ENCODE measurements around the gene EXPH5.
"Not testable (repeated sequence)": the region's sequence is repeated elsewhere in the genome, so short reads cannot be mapped to it uniquely, and the experiment has no call there.

The EXPH5 gene

GRCh38 chr11:108586600-108586999 is 7.0 kb downstream of the EXPH5 start:
- H3K18ac ChIP-seq (ENCODE audit: low read depth in 1 of 2, low read length in 2 of 2), result no peak overlapping the region
- no peak overlapping the region for H3K14ac ChIP-seq (ENCODE audit: low read length in 2 of 2)
- H2BK15ac ChIP-seq (ENCODE audit: low read depth, poor library complexity, severe bottlenecking), result no peak overlapping the region
- no peak overlapping the region for H4K91ac ChIP-seq (ENCODE audit: low read length)
- H3K9ac ChIP-seq (ENCODE audit: low read length), result no peak overlapping the region
- no peak overlapping the region for H3K4ac ChIP-seq (ENCODE audit: low read depth in 1 of 2, low read length in 2 of 2)
- no peaks in the 10 kb centered on the region for H3K79me1 ChIP-seq (replicated peaks; ENCODE audit: low read length, poor library complexity, severe bottlenecking)
- no peak overlapping the region for H2BK12ac ChIP-seq (ENCODE audit: low read length in 2 of 2)
- H3K4me2 ChIP-seq (ENCODE audit: low read length, poor library complexity, severe bottlenecking), result no peak overlapping the region
- DNase-seq, result no peak
- no peak overlapping the region for H3K23ac ChIP-seq (ENCODE audit: low read length in 2 of 2)
- no peak overlapping the region for H2AK5ac ChIP-seq (ENCODE audit: low read length, severe bottlenecking)
- no peaks in the 10 kb centered on the region for H3K9me3 ChIP-seq (ENCODE audit: control insufficient read depth, low read length)
- H2BK5ac ChIP-seq (ENCODE audit: low read depth, low read length, poor library complexity, severe bottlenecking), result no peak overlapping the region
- no peaks in the 10 kb centered on the region for H3K4me1 ChIP-seq (ENCODE audit: control insufficient read depth, insufficient read depth, low read depth, low read length)
- no peak overlapping the region for H3K4me3 ChIP-seq (ENCODE audit: insufficient read depth in 1 of 2, low read depth in 1 of 2, low read length in 2 of 2)
- no peak overlapping the region for H2BK120ac ChIP-seq (ENCODE audit: low read depth, low read length)
- no peak overlapping the region for H2AFZ ChIP-seq (ENCODE audit: low read depth, low read length)
- no peaks in the 10 kb centered on the region for H3K36me3 ChIP-seq (ENCODE audit: control insufficient read depth in 1 of 2, insufficient read depth in 2 of 2, low read depth in 1 of 2, low read length in 2 of 2)
- peaks cover 0 to 9% of the 10 kb centered on the region in 2 experiments for H3K27me3 ChIP-seq (ENCODE audit: control insufficient read depth in 1 of 2, insufficient read depth in 1 of 2, low read length in 2 of 2)
- no peak overlapping the region for H4K8ac ChIP-seq (ENCODE audit: low read length)
- WGBS, result 41% methylated on average over 3 of the region's 3 CpGs
- no peak overlapping the region for H3K27ac ChIP-seq (ENCODE audit: low read length, poor library complexity, severe bottlenecking)

GRCh38 chr11:108586185-108586584 is 7.4 kb downstream of the EXPH5 start:
- not testable (repeated sequence) for H3K9ac ChIP-seq (ENCODE audit: low read length); H3K14ac ChIP-seq (ENCODE audit: low read length in 2 of 2); H2AK5ac ChIP-seq (ENCODE audit: low read length, severe bottlenecking); H3K18ac ChIP-seq (ENCODE audit: low read depth in 1 of 2, low read length in 2 of 2); DNase-seq; H3K4me2 ChIP-seq (ENCODE audit: low read length, poor library complexity, severe bottlenecking); H2AFZ ChIP-seq (ENCODE audit: low read depth, low read length); H3K9me3 ChIP-seq (ENCODE audit: control insufficient read depth, low read length); H3K27me3 ChIP-seq (ENCODE audit: control insufficient read depth in 1 of 2, insufficient read depth in 1 of 2, low read length in 2 of 2); H3K4me3 ChIP-seq (ENCODE audit: insufficient read depth in 1 of 2, low read depth in 1 of 2, low read length in 2 of 2); H4K91ac ChIP-seq (ENCODE audit: low read length); H2BK5ac ChIP-seq (ENCODE audit: low read depth, low read length, poor library complexity, severe bottlenecking); H2BK15ac ChIP-seq (ENCODE audit: low read depth, poor library complexity, severe bottlenecking); H4K8ac ChIP-seq (ENCODE audit: low read length); H3K27ac ChIP-seq (ENCODE audit: low read length, poor library complexity, severe bottlenecking); H2BK120ac ChIP-seq (ENCODE audit: low read depth, low read length); H3K4ac ChIP-seq (ENCODE audit: low read depth in 1 of 2, low read length in 2 of 2); H3K4me1 ChIP-seq (ENCODE audit: control insufficient read depth, insufficient read depth, low read depth, low read length); H2BK12ac ChIP-seq (ENCODE audit: low read length in 2 of 2); H3K23ac ChIP-seq (ENCODE audit: low read length in 2 of 2); H3K79me1 ChIP-seq (replicated peaks; ENCODE audit: low read length, poor library complexity, severe bottlenecking); H3K36me3 ChIP-seq (ENCODE audit: control insufficient read depth in 1 of 2, insufficient read depth in 2 of 2, low read depth in 1 of 2, low read length in 2 of 2)
- 92% methylated on average over 3 of the region's 4 CpGs for whole genome bisulfite sequencing

- H4K91ac ChIP-seq (ENCODE audit: low read length), result no peak overlapping the region
- no peaks in the 10 kb centered on the region for H3K36me3 ChIP-seq (ENCODE audit: control insufficient read depth in 1 of 2, insufficient read depth in 2 of 2, low read depth in 1 of 2, low read length in 2 of 2)
- H2BK12ac ChIP-seq (ENCODE audit: low read length in 2 of 2), result no peak overlapping the region
- no peaks in the 10 kb centered on the region for H3K79me1 ChIP-seq (replicated peaks; ENCODE audit: low read length, poor library complexity, severe bottlenecking)
- no peak overlapping the region for H2BK120ac ChIP-seq (ENCODE audit: low read depth, low read length)
- H3K27me3 ChIP-seq (ENCODE audit: control insufficient read depth in 1 of 2, insufficient read depth in 1 of 2, low read length in 2 of 2), result peaks cover 0 to under 1% of the 10 kb centered on the region in 2 experiments
- no peak overlapping the region for H4K8ac ChIP-seq (ENCODE audit: low read length)
- no peak overlapping the region for H2AK5ac ChIP-seq (ENCODE audit: low read length, severe bottlenecking)
- H3K9me3 ChIP-seq (ENCODE audit: control insufficient read depth, low read length), result no peaks in the 10 kb centered on the region
- no peak overlapping the region for H3K14ac ChIP-seq (ENCODE audit: low read length in 2 of 2)
- no peaks in the 10 kb centered on the region for H3K4me1 ChIP-seq (ENCODE audit: control insufficient read depth, insufficient read depth, low read depth, low read length)
- no peak overlapping the region for H3K23ac ChIP-seq (ENCODE audit: low read length in 2 of 2)
- no peak overlapping the region for H3K9ac ChIP-seq (ENCODE audit: low read length)
- H3K4ac ChIP-seq (ENCODE audit: low read depth in 1 of 2, low read length in 2 of 2), result no peak overlapping the region
- no peak overlapping the region for H2AFZ ChIP-seq (ENCODE audit: low read depth, low read length)
- no peak overlapping the region for H3K4me2 ChIP-seq (ENCODE audit: low read length, poor library complexity, severe bottlenecking)
- DNase-seq, result no peak
- H2BK5ac ChIP-seq (ENCODE audit: low read depth, low read length, poor library complexity, severe bottlenecking), result no peak overlapping the region
- no peak overlapping the region for H3K4me3 ChIP-seq (ENCODE audit: insufficient read depth in 1 of 2, low read depth in 1 of 2, low read length in 2 of 2)
- no peak overlapping the region for H3K27ac ChIP-seq (ENCODE audit: low read length, poor library complexity, severe bottlenecking)
- no peak overlapping the region for H2BK15ac ChIP-seq (ENCODE audit: low read depth, poor library complexity, severe bottlenecking)
- H3K18ac ChIP-seq (ENCODE audit: low read depth in 1 of 2, low read length in 2 of 2), result no peak overlapping the region
Observed at GRCh38 chr11:108584973-108585372, 8.6 kb downstream of the EXPH5 start.

GRCh38 chr11:108580645-108581044 is 12.9 kb downstream of the EXPH5 start:
- H2AK5ac ChIP-seq (ENCODE audit: low read length, severe bottlenecking), result no peak overlapping the region
- no peak overlapping the region for H2AFZ ChIP-seq (ENCODE audit: low read depth, low read length)
- H3K9me3 ChIP-seq (ENCODE audit: control insufficient read depth, low read length), result no peaks in the 10 kb centered on the region
- H3K4me1 ChIP-seq (ENCODE audit: control insufficient read depth, insufficient read depth, low read depth, low read length), result no peaks in the 10 kb centered on the region
- no peaks in the 10 kb centered on the region for H3K36me3 ChIP-seq (ENCODE audit: control insufficient read depth in 1 of 2, insufficient read depth in 2 of 2, low read depth in 1 of 2, low read length in 2 of 2)
- no peak overlapping the region for H2BK12ac ChIP-seq (ENCODE audit: low read length in 2 of 2)
- H3K14ac ChIP-seq (ENCODE audit: low read length in 2 of 2), result no peak overlapping the region
- no peak overlapping the region for H2BK5ac ChIP-seq (ENCODE audit: low read depth, low read length, poor library complexity, severe bottlenecking)
- WGBS, result 96% methylated on average over 2 of the region's 2 CpGs
- no peak overlapping the region for H3K9ac ChIP-seq (ENCODE audit: low read length)
- no peak overlapping the region for H4K91ac ChIP-seq (ENCODE audit: low read length)
- H2BK120ac ChIP-seq (ENCODE audit: low read depth, low read length), result no peak overlapping the region
- H3K79me1 ChIP-seq (replicated peaks; ENCODE audit: low read length, poor library complexity, severe bottlenecking), result no peaks in the 10 kb centered on the region
- H3K27ac ChIP-seq (ENCODE audit: low read length, poor library complexity, severe bottlenecking), result no peak overlapping the region
- no peaks in the 10 kb centered on the region for H3K27me3 ChIP-seq (ENCODE audit: control insufficient read depth in 1 of 2, insufficient read depth in 1 of 2, low read length in 2 of 2)
- no peak overlapping the region for H2BK15ac ChIP-seq (ENCODE audit: low read depth, poor library complexity, severe bottlenecking)
- H3K23ac ChIP-seq (ENCODE audit: low read length in 2 of 2), result no peak overlapping the region
- no peak overlapping the region for H3K4me2 ChIP-seq (ENCODE audit: low read length, poor library complexity, severe bottlenecking)
- H3K18ac ChIP-seq (ENCODE audit: low read depth in 1 of 2, low read length in 2 of 2), result no peak overlapping the region
- no peak overlapping the region for H3K4ac ChIP-seq (ENCODE audit: low read depth in 1 of 2, low read length in 2 of 2)
- no peak overlapping the region for H4K8ac ChIP-seq (ENCODE audit: low read length)
- no peak overlapping the region for H3K4me3 ChIP-seq (ENCODE audit: insufficient read depth in 1 of 2, low read depth in 1 of 2, low read length in 2 of 2)
- no peak for DNase-seq

Measured in mesenchymal stem cell (in vitro differentiated cells and primary cell).